ENCODE measurements around the gene MORN3.

The MORN3 gene

DNA sequence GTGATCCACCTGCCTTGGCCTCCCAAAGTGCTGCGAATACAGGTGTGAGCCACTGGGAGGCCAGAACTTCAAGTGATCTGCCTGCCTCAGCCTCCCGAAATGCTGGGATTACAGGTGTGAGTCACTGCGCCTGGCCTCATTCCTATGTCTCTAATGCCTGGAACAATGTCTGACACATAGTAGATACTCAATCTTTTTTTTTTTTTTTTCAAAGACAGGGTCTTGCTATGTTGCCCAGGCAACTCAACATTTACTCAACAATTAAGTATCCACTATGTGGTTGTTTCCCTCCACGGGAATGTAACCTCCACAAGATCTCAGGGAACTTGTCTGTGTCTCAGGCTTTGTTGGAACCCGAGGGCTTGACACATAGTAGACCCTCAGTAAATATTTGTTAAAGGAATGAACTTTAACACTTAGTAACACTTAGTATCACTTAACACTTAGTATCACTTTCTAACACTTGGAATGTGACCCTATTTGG is 40.1 kb upstream of the MORN3 start:
- TF ChIP-seq FOXP2 (optimal IDR thresholded peaks at IDR 0.05; ENCODE audit: borderline replicate concordance, extremely low read depth, extremely low read length, insufficient read depth) (no peak), SIN3A (IDR thresholded peaks at IDR 0.05; ENCODE audit: borderline replicate concordance, insufficient read depth, low read length) (no peak), POLR2AphosphoS5 (IDR thresholded peaks at IDR 0.05; ENCODE audit: low read depth, low read length) (no peak), TAF1 (IDR thresholded peaks at IDR 0.05; ENCODE audit: borderline replicate concordance, insufficient read depth, low read length) (no peak)
- TF ChIP-seq, protein P1, sequence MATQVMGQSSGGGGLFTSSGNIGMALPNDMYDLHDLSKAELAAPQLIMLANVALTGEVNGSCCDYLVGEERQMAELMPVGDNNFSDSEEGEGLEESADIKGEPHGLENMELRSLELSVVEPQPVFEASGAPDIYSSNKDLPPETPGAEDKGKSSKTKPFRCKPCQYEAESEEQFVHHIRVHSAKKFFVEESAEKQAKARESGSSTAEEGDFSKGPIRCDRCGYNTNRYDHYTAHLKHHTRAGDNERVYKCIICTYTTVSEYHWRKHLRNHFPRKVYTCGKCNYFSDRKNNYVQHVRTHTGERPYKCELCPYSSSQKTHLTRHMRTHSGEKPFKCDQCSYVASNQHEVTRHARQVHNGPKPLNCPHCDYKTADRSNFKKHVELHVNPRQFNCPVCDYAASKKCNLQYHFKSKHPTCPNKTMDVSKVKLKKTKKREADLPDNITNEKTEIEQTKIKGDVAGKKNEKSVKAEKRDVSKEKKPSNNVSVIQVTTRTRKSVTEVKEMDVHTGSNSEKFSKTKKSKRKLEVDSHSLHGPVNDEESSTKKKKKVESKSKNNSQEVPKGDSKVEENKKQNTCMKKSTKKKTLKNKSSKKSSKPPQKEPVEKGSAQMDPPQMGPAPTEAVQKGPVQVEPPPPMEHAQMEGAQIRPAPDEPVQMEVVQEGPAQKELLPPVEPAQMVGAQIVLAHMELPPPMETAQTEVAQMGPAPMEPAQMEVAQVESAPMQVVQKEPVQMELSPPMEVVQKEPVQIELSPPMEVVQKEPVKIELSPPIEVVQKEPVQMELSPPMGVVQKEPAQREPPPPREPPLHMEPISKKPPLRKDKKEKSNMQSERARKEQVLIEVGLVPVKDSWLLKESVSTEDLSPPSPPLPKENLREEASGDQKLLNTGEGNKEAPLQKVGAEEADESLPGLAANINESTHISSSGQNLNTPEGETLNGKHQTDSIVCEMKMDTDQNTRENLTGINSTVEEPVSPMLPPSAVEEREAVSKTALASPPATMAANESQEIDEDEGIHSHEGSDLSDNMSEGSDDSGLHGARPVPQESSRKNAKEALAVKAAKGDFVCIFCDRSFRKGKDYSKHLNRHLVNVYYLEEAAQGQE (IDR thresholded peaks at IDR 0.05; ENCODE audit: insufficient read depth in 1 of 2, low read depth in 2 of 2, low read length in 2 of 2), result no peak

GRCh38 chr12:121708313-121709063 is 39.0 kb upstream of the MORN3 start:
- TF ChIP-seq TAF1 (IDR thresholded peaks at IDR 0.05; ENCODE audit: borderline replicate concordance, insufficient read depth, low read length) (no peak), SIN3A (IDR thresholded peaks at IDR 0.05; ENCODE audit: borderline replicate concordance, insufficient read depth, low read length) (no peak), FOXP2 (optimal IDR thresholded peaks at IDR 0.05; ENCODE audit: borderline replicate concordance, extremely low read depth, extremely low read length, insufficient read depth) (no peak), POLR2AphosphoS5 (IDR thresholded peaks at IDR 0.05; ENCODE audit: low read depth, low read length) (no peak)
- TF ChIP-seq, protein P1 (IDR thresholded peaks at IDR 0.05; ENCODE audit: insufficient read depth in 1 of 2, low read depth in 2 of 2, low read length in 2 of 2), result no peak

- TF ChIP-seq POLR2AphosphoS5 (IDR thresholded peaks at IDR 0.05; ENCODE audit: low read depth, low read length) (no peak), SIN3A (IDR thresholded peaks at IDR 0.05; ENCODE audit: borderline replicate concordance, insufficient read depth, low read length) (no peak)
- TF ChIP-seq, protein P1 (IDR thresholded peaks at IDR 0.05; ENCODE audit: insufficient read depth in 1 of 2, low read depth in 2 of 2, low read length in 2 of 2), result no peak
These were observed 36.1 kb upstream of the MORN3 start for GRCh38 chr12:121705514-121705913.

GRCh38 chr12:121702944-121703343 is 33.5 kb upstream of the MORN3 start:
- TF ChIP-seq FOXP2 (optimal IDR thresholded peaks at IDR 0.05; ENCODE audit: borderline replicate concordance, extremely low read depth, extremely low read length, insufficient read depth), result no peak
- TF ChIP-seq SIN3A (IDR thresholded peaks at IDR 0.05; ENCODE audit: borderline replicate concordance, insufficient read depth, low read length), result no peak
- no peak for TF ChIP-seq TAF1 (IDR thresholded peaks at IDR 0.05; ENCODE audit: borderline replicate concordance, insufficient read depth, low read length)
- no peak for TF ChIP-seq POLR2AphosphoS5 (IDR thresholded peaks at IDR 0.05; ENCODE audit: low read depth, low read length)
- TF ChIP-seq, protein P1 (IDR thresholded peaks at IDR 0.05; ENCODE audit: insufficient read depth in 1 of 2, low read depth in 2 of 2, low read length in 2 of 2), result no peak

Data from PFSK-1 (cell line).